Endothelial cell of umbilical vein (primary cell): ENCODE measurements around the gene COTL1. TPM values are rescaled to one million over a fixed set of nuclear protein-coding genes. Genes with fewer than 3 reads are reported as not detected.

ENCODE experiments used
- BruUV-seq: library from RNA; stranded (reverse); fragments of 400-500 nt; replicated peaks from 2 replicates; lab custom pipeline; 2021; lab: Mats Ljungman, UMichigan
- CTCF ChIA-PET: fragments of 300-600, 350-600 bp; sonication (Branson Sonifier 250); formaldehyde crosslinking; loops from one replicate; lab custom pipeline; 2021; ENCODE audit warnings: antibody characterized with exemption, inconsistent platforms; lab: Charles Lee
- POLR2A ChIA-PET: fragments of 300-600, 350-600 bp; sonication (Branson Sonifier 250); formaldehyde crosslinking; loops from one replicate; lab custom pipeline; 2021; ENCODE audit warnings: antibody characterized with exemption, inconsistent platforms; lab: Charles Lee
- DNase-seq: peaks from one replicate; pipeline ENCODE4 v3.0.0-alpha.2; 2011; ENCODE audit warnings: low read depth, low spot score
- FAIRE-seq: peaks from 2 replicates; lab custom pipeline; 2011; peaks lifted over from hg19 to GRCh38; lab: Jason Lieb, UNC
- H2AFZ ChIP-seq: 2 replicates; pipeline ENCODE4 v1.6.0; 2012; ENCODE audit warnings: low read depth, low read length, control low read depth, inconsistent platforms
- H3K27ac ChIP-seq: 2 replicates; pipeline ENCODE4 v1.5.1; 2011; ENCODE audit warnings: low read depth, mild to moderate bottlenecking, control low read depth, low read length, moderate library complexity; ENCODE audit not compliant: insufficient read depth
- H3K27me3 ChIP-seq, 2 experiments: 2 replicates each; pipeline versions ENCODE4 v1.6.0 to v1.6.1; 2011; ENCODE audit warnings: low read length in 2 of 2, mixed read lengths in 1 of 2; ENCODE audit not compliant: control insufficient read depth in 2 of 2, insufficient read depth in 2 of 2
- H3K36me3 ChIP-seq, 2 experiments: 2 replicates in 1 of 2; 3 replicates in 1 of 2; pipeline ENCODE4 v1.5.1; 2011; ENCODE audit warnings: low read length in 2 of 2, mild to moderate bottlenecking in 1 of 2, moderate library complexity in 1 of 2; ENCODE audit not compliant: control insufficient read depth in 2 of 2, insufficient read depth in 2 of 2; ENCODE audit errors: extremely low read depth in 1 of 2
- H3K4me1 ChIP-seq: 3 replicates; pipeline ENCODE4 v1.5.1; 2011; ENCODE audit warnings: mild to moderate bottlenecking, low read length; ENCODE audit not compliant: control insufficient read depth, insufficient read depth; ENCODE audit errors: extremely low read depth
- H3K4me2 ChIP-seq: 2 replicates; pipeline ENCODE4 v1.6.1; 2011; ENCODE audit warnings: low read length, control low read depth, mixed read lengths; ENCODE audit not compliant: insufficient read depth
- H3K4me3 ChIP-seq, 3 experiments: fragments of 200-600 bp in 1 of 3; sonication (generic), shearing (Covaris generic) in 1 of 3; replicated peaks in 1 of 3; 2 replicates each; pipeline ENCODE4 v1.5.1; 2011 to 2016; ENCODE audit warnings: control low read depth in 3 of 3, low read length in 3 of 3, mild to moderate bottlenecking in 2 of 3, inconsistent platforms in 1 of 3, low read depth in 1 of 3, moderate library complexity in 1 of 3; ENCODE audit not compliant: insufficient read depth in 1 of 3
- H3K79me2 ChIP-seq: 2 replicates; pipeline ENCODE4 v1.6.0; 2012; ENCODE audit warnings: low read length, inconsistent platforms; ENCODE audit not compliant: control insufficient read depth, insufficient read depth
- H3K9ac ChIP-seq: replicated peaks from 2 replicates; pipeline ENCODE3; 2011; ENCODE audit warnings: low read length, control low read depth; ENCODE audit not compliant: insufficient read depth; ENCODE audit errors: extremely low read depth
- H3K9me1 ChIP-seq: replicated peaks from 3 replicates; pipeline ENCODE4 v1.6.0; 2011; ENCODE audit warnings: mild to moderate bottlenecking, low read length; ENCODE audit not compliant: control insufficient read depth, insufficient read depth; ENCODE audit errors: extremely low read depth
- H3K9me3 ChIP-seq: replicated peaks from 2 replicates; pipeline ENCODE4 v1.5.1; 2012; ENCODE audit warnings: low read length, inconsistent platforms; ENCODE audit not compliant: control insufficient read depth, insufficient read depth
- H4K20me1 ChIP-seq: replicated peaks from 2 replicates; pipeline ENCODE3; 2011; ENCODE audit warnings: mild to moderate bottlenecking, low read length; ENCODE audit not compliant: control insufficient read depth, insufficient read depth; ENCODE audit errors: extremely low read depth
- EZH2 ChIP-seq: IDR thresholded peaks from 2 replicates; pipeline ENCODE4 v1.6.1; 2012; ENCODE audit warnings: borderline replicate concordance, low read depth, mild to moderate bottlenecking, moderate library complexity, low read length, inconsistent platforms; ENCODE audit not compliant: severe bottlenecking
- FOS ChIP-seq: IDR thresholded peaks from 2 replicates; pipeline ENCODE4 v1.6.1; 2011; ENCODE audit warnings: mild to moderate bottlenecking, low read length, moderate library complexity, borderline replicate concordance; ENCODE audit not compliant: insufficient read depth
- GATA2 ChIP-seq: IDR thresholded peaks from 2 replicates; pipeline ENCODE4 v1.7.0; 2011; ENCODE audit warnings: low read depth, mild to moderate bottlenecking, moderate library complexity, mixed read lengths, low read length; ENCODE audit not compliant: insufficient read length, insufficient read depth
- JUN ChIP-seq: IDR thresholded peaks from 2 replicates; pipeline ENCODE4 v1.6.1; 2011; ENCODE audit warnings: borderline replicate concordance, low read depth; ENCODE audit not compliant: insufficient read length, insufficient read depth
- MYC ChIP-seq: IDR thresholded peaks from one replicate; pipeline ENCODE4 v1.6.1; 2011; ENCODE audit warnings: mild to moderate bottlenecking, low read depth, low read length
- POLR2A ChIP-seq: IDR thresholded peaks from 2 replicates; pipeline ENCODE4 v1.6.1; 2012; ENCODE audit warnings: low read depth, mild to moderate bottlenecking, control low read depth, low read length
- POLR2AphosphoS5 ChIP-seq: IDR thresholded peaks from 2 replicates; pipeline ENCODE4 v1.6.1; 2012; ENCODE audit warnings: low read depth, mild to moderate bottlenecking, control low read depth, low read length, moderate library complexity; ENCODE audit not compliant: insufficient read depth
- dilution Hi-C: fragments of 300-500 bp; cut with MboI; formaldehyde crosslinking; loops from one replicate; pipeline ENCODE4 v1.15.0; 2019; ENCODE audit warnings: low sequenced_read_pairs; ENCODE audit not compliant: extremely low pct_ligation_motif_present
- intact Hi-C: fragments of 100-400 bp; cut with micrococcal nuclease; formaldehyde crosslinking; loops from one replicate; pipeline ENCODE4 v1.10.0; 2022
- polyA plus RNA-seq, 4 experiments: library from polyadenylated mRNA; depleted of rRNA in 3 of 4; stranded (reverse) in 3 of 4; unstranded in 1 of 4; fragments of >200 nt; gene quantifications; 2 replicates each; pipeline versions ENCODE4 v1.2.1 to v1.2.3, GENCODE V29; 2011 to 2012; ENCODE audit warnings: missing spikeins in 1 of 4
- total RNA-seq: library from RNA; stranded (reverse); gene quantifications from 2 replicates; pipeline ENCODE4 v1.2.3, GENCODE V29; 2021
- TF ChIP-seq, protein P1 (sequence below), 2 donors: IDR thresholded peaks; 1 replicate in 1 of 2; 2 replicates in 1 of 2; pipeline ENCODE4 v1.5.1; 2011; ENCODE audit warnings: low read length in 2 of 2, mild to moderate bottlenecking in 2 of 2, moderate library complexity in 2 of 2, control low read depth in 1 of 2, inconsistent platforms in 1 of 2, low read depth in 1 of 2; ENCODE audit not compliant: insufficient read depth in 1 of 2; ENCODE audit errors: extremely low read depth in 1 of 2
- TF ChIP-seq, protein P2 (sequence below): IDR thresholded peaks from 2 replicates; pipeline ENCODE4 v1.6.1; 2011; ENCODE audit not compliant: insufficient read depth, insufficient read length

The COTL1 gene
- total and polyA plus RNA-seq, 2 donors (not counting 3 experiments of a cell fraction or from before 2014, with no cell fraction given), result 90.0 to 200 TPM

DNA sequence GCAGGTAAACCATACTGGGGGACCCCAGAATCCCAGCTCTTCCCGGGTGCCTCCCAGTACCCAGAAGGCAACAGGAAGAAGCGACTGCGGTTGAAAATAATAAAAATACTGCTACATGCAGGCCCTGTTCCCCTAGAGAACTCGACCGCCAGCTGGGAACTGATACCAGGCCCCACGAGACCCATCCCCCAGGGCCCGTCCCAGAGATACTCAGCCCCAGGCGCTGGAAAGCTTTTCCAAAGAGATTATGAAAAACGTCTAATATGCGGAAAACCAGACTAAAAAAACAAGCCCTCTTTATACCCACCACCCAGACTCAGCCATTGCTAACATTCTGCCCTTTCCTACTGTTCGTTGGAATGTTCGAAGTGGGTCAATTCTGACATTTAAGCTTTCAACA, 100.5 kb downstream of the COTL1 start:
- Histone ChIP-seq H3K9ac (no peak overlapping the region), H3K79me2 (no peaks in the 10 kb centered on the region), H3K36me3 (no peaks in the 10 kb centered on the region), H3K4me2 (no peak overlapping the region), H3K4me3 (no peak overlapping the region), H4K20me1 (no peaks in the 10 kb centered on the region), H2AFZ (no peak overlapping the region), H3K27ac (no peak overlapping the region), H3K27me3 (no peaks in the 10 kb centered on the region), H3K4me1 (no peaks in the 10 kb centered on the region), H3K9me1 (no peaks in the 10 kb centered on the region), H3K9me3 (no peaks in the 10 kb centered on the region)
- ChIA-PET CTCF (interaction anchor here (1.5 to 14.0 kb wide), 2 partner anchors 11 to 15 kb away, joined by 6 to 73 read pairs; partner anchors contain the start of gene MEAK7), POLR2A (interaction anchor here (0.6 kb wide), 1 partner anchor 83 kb away, joined by 3 read pairs; no protein-coding TSS in a partner anchor)
- no TSS peak for BruUV-seq
- dilution Hi-C loops, result loop anchor here (25.0 kb wide), 1 partner anchor 95 kb away; the partner anchor contains the start of gene COTL1
- DNase-seq, result no peak
- TF ChIP-seq GATA2, result no peak
- no peak for TF ChIP-seq EZH2
- TF ChIP-seq JUN, result no peak
- TF ChIP-seq, protein P1, sequence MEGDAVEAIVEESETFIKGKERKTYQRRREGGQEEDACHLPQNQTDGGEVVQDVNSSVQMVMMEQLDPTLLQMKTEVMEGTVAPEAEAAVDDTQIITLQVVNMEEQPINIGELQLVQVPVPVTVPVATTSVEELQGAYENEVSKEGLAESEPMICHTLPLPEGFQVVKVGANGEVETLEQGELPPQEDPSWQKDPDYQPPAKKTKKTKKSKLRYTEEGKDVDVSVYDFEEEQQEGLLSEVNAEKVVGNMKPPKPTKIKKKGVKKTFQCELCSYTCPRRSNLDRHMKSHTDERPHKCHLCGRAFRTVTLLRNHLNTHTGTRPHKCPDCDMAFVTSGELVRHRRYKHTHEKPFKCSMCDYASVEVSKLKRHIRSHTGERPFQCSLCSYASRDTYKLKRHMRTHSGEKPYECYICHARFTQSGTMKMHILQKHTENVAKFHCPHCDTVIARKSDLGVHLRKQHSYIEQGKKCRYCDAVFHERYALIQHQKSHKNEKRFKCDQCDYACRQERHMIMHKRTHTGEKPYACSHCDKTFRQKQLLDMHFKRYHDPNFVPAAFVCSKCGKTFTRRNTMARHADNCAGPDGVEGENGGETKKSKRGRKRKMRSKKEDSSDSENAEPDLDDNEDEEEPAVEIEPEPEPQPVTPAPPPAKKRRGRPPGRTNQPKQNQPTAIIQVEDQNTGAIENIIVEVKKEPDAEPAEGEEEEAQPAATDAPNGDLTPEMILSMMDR (IDR thresholded peaks at IDR 0.05; ENCODE audit: extremely low read depth in 1 of 2, insufficient read depth in 1 of 2, low read depth in 1 of 2, low read length in 2 of 2), result no peak
- TF ChIP-seq MYC, result no peak
- TF ChIP-seq POLR2AphosphoS5, result no peak
- no peak for TF ChIP-seq POLR2A
- TF ChIP-seq, protein P2, sequence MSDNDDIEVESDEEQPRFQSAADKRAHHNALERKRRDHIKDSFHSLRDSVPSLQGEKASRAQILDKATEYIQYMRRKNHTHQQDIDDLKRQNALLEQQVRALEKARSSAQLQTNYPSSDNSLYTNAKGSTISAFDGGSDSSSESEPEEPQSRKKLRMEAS, result no peak
- TF ChIP-seq FOS, result no peak
- intact Hi-C loops, result loop anchor here (10.0 kb wide), 1 partner anchor 437 kb away; no protein-coding TSS in a partner anchor
- no peak for FAIRE-seq

Other genes starting within 250 kb of the COTL1 start
- gene ATP2C2, start 249.5 kb downstream of the COTL1 start, total RNA-seq, result not detected in 2 replicates
- not detected in 2 replicates for gene ATP2C2, start 249.5 kb downstream of the COTL1 start, polyA plus RNA-seq
- gene MEAK7, start 113.4 kb downstream of the COTL1 start, total RNA-seq, result 19.3 and 22.7 TPM in 2 replicates
- 16.2 and 17.9 TPM in 2 replicates for gene MEAK7, start 113.4 kb downstream of the COTL1 start, polyA plus RNA-seq
- 33.3 and 38.8 TPM in 2 replicates for gene KLHL36, start 30.4 kb upstream of the COTL1 start, total RNA-seq
- 31.3 and 36.4 TPM in 2 replicates for gene KLHL36, start 30.4 kb upstream of the COTL1 start, polyA plus RNA-seq
- 97.4 and 115 TPM in 2 replicates for gene USP10, start 81.9 kb upstream of the COTL1 start, total RNA-seq
- 84.0 and 92.5 TPM in 2 replicates for gene USP10, start 81.9 kb upstream of the COTL1 start, polyA plus RNA-seq
- gene CRISPLD2, start 201.9 kb upstream of the COTL1 start, total RNA-seq, result 0.73 TPM in 1 of 2 replicates, not detected in the other
- gene CRISPLD2, start 201.9 kb upstream of the COTL1 start, polyA plus RNA-seq, result 0.06 and 0.14 TPM in 2 replicates